ENCODE data around the gene MORN4. TPM values are rescaled to one million over a fixed set of nuclear protein-coding genes. Genes with fewer than 3 reads are reported as not detected.

MORN4 gene
- total and polyA plus RNA-seq, 3 experiments from 2014 or later, result 1.7 to 3.1 (median 2.7) TPM

DNA sequence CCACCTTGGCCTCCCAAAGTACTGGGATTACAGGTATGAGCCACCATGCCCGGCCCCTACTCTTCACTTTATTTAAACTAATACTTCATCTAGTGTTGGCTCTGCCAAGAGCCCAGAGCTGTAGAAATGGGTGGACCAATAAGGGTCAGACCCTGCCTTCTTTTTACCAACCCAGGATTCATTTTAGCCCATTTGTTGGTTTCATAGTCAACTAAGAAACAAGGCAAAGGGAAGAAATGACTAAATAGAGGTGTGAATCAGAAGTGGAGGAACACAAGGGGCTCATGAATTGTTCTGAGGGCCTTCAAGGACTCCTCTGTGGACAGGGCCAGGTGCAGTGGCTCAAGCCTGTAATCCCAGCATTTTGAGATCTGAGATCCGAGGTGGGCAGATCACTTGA is 59.6 kb downstream of the MORN4 start:
- H3K4me1 Mint-ChIP-seq, result no peaks in the 10 kb centered on the region
- peak overlapping the region in 1 of 8 donors; percentile 57 for H3K27ac Mint-ChIP-seq
- Histone ChIP-seq H3K4me1 (ENCODE audit: insufficient read depth, low read length) (no peaks in the 10 kb centered on the region), H3K4me3 (ENCODE audit: low read length) (no peak overlapping the region), H3K27ac (ENCODE audit: low read depth, low read length) (no peak overlapping the region), H3K9me3 (ENCODE audit: low read length) (no peaks in the 10 kb centered on the region), H3K36me3 (ENCODE audit: insufficient read depth, low read length) (no peaks in the 10 kb centered on the region), H3K27me3 (ENCODE audit: insufficient read depth, low read length, poor library complexity, severe bottlenecking) (no peaks in the 10 kb centered on the region)
- CTCF ChIA-PET, result no interaction called here
- no peaks in the 10 kb centered on the region for H3K9me3 Mint-ChIP-seq
- no peak overlapping the region for H3K4me3 Mint-ChIP-seq
- POLR2A ChIA-PET, result no interaction called here
- peaks cover 0 to 2% of the 10 kb centered on the region in 2 donors for H3K27me3 Mint-ChIP-seq
- no peak for DNase-seq
- H3K36me3 Mint-ChIP-seq, result peaks cover 0 to 2% (median 0%) of the 10 kb centered on the region in 3 donors

DNA sequence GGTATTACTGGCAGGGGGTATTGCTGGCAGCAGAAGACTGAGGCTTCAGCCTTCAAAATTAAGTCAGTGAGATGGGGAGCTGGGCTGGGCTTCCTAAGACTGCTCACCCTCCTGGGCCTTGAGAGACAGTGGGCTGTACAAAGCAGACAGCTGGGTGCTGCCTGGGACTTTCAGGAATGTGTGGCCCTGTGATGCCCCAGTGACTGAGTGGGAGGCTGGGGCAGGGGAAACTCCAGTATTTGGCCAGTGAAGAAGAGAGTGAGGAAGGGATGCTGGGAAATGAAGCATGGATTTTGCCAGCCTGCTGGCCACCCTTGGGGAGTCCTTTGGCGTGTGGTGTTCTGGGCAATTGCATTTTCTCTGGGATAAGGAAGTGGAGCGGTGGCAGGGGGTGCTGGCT is 60.3 kb downstream of the MORN4 start:
- Histone ChIP-seq H3K4me1 (ENCODE audit: insufficient read depth, low read length) (no peaks in the 10 kb centered on the region), H3K36me3 (ENCODE audit: insufficient read depth, low read length) (no peaks in the 10 kb centered on the region), H3K9me3 (ENCODE audit: low read length) (no peaks in the 10 kb centered on the region), H3K27me3 (ENCODE audit: insufficient read depth, low read length, poor library complexity, severe bottlenecking) (no peaks in the 10 kb centered on the region), H3K27ac (ENCODE audit: low read depth, low read length) (no peak overlapping the region), H3K4me3 (ENCODE audit: low read length) (no peak overlapping the region)
- DNase-seq, result no peak
- no peaks in the 10 kb centered on the region for H3K27me3 Mint-ChIP-seq
- CTCF ChIA-PET, result interaction anchor here (1.3 to 2.3 kb wide), 5 partner anchors 8 to 159 kb away, joined by 3 to 7 read pairs (median 6); partner anchors contain the start of gene HOGA1
- H3K4me3 Mint-ChIP-seq, result no peak overlapping the region
- H3K9me3 Mint-ChIP-seq, result no peaks in the 10 kb centered on the region
- peaks cover 0 to 2% (median 0%) of the 10 kb centered on the region in 3 donors for H3K36me3 Mint-ChIP-seq
- POLR2A ChIA-PET, result no interaction called here
- no peaks in the 10 kb centered on the region for H3K4me1 Mint-ChIP-seq
- H3K27ac Mint-ChIP-seq, result no peak overlapping the region

DNA sequence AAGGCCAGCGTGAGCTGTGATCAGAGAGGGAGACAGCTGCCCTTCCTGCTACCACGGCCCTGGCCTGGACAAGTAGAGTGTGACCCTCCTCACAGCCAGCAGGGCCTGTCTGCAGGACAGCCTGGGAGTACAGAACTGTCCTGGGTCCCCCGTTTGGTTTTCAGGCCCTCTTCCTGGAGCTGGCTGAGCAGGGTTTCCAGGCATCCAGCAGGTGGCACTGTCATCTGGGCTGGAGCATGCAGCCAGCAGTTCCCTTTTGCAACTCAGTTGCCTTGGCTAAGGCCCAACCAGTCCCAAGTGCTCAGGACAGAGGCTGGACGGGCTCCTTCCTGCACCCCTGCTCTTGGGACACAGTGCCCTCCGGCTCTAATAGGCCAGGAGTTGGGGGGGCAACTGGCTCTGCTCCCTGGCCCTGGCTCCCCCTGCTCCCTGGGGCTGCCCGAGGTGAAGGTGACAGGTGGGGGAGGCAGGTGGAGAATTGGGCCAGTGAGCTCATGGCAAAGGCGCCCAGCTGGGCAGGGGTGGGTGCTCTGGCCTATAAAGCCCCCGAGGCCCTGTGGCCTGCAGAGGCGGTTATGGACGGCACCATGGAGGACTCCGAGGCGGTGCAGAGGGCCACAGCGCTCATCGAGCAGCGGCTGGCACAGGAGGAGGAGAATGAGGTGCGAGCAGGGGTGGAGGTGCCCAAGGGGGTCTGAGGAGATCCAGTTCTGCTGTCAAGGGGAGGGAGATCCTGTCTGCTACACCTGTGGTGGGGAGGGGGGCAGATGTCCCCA is 60.9 kb downstream of the MORN4 start, which contains the start of gene ANKRD2:
ANKRD2 (plus strand) TSS at position 566 of the 776 bp plus-strand sequence; CDS start at position 576, 10 bp downstream.
- peak; percentile 19 to 61 (median 31) for DNase-seq
- Histone ChIP-seq H3K4me1 (ENCODE audit: insufficient read depth, low read length) (no peaks in the 10 kb centered on the region), H3K27me3 (ENCODE audit: insufficient read depth, low read length, poor library complexity, severe bottlenecking) (no peaks in the 10 kb centered on the region), H3K9me3 (ENCODE audit: low read length) (no peaks in the 10 kb centered on the region), H3K4me3 (ENCODE audit: low read length) (no peak within 1 kb of the TSS), H3K27ac (ENCODE audit: low read depth, low read length) (no peak within 1 kb of the TSS), H3K36me3 (ENCODE audit: insufficient read depth, low read length) (no peaks in the 10 kb centered on the region)
- ChIA-PET POLR2A (no interaction called here), CTCF (interaction anchor here (1.0 to 2.3 kb wide), 11 partner anchors 8 to 160 kb away, joined by 3 to 7 read pairs (median 4); partner anchors contain the start of genes AVPI1, C10orf62 and HOGA1)
- Mint-ChIP-seq H3K9me3 (no peaks in the 10 kb centered on the region), H3K27me3 (no peaks in the 10 kb centered on the region), H3K36me3 (peaks cover 0 to 2% (median 0%) of the 10 kb centered on the region in 3 donors), H3K27ac (no peak within 1 kb of the TSS), H3K4me3 (no peak within 1 kb of the TSS), H3K4me1 (no peaks in the 10 kb centered on the region)

DNA sequence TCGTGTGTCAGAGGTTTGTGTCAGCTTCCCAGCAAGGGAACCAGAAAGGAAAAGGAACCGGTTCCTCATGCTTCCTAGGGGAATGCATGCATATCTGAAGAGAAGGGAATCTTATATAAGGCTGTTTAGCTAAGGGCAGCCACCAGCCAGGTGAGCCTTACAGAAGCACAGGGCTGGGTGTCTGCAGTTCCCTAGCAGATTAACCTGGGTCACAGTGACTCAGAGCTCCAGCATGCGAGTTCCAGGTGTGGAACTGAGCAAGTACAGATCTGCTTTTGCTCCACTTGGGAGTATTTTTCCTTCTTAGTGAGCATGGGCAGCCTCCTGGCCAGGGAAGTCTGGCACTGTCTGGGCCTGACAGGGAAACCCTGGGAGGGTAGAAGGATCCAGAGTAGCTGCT is 61.7 kb downstream of the MORN4 start:
- Histone ChIP-seq H3K27me3 (ENCODE audit: insufficient read depth, low read length, poor library complexity, severe bottlenecking) (no peaks in the 10 kb centered on the region), H3K9me3 (ENCODE audit: low read length) (no peaks in the 10 kb centered on the region), H3K36me3 (ENCODE audit: insufficient read depth, low read length) (no peaks in the 10 kb centered on the region), H3K27ac (ENCODE audit: low read depth, low read length) (no peak overlapping the region), H3K4me3 (ENCODE audit: low read length) (no peak overlapping the region), H3K4me1 (ENCODE audit: insufficient read depth, low read length) (no peaks in the 10 kb centered on the region)
- H3K27ac Mint-ChIP-seq, result peak overlapping the region in 1 of 8 donors; percentile 6
- DNase-seq, result no peak
- CTCF ChIA-PET, result interaction anchor here (1.0 to 2.3 kb wide), 11 partner anchors 9 to 160 kb away, joined by 3 to 7 read pairs (median 4); partner anchors contain the start of genes AVPI1, C10orf62 and HOGA1
- no peaks in the 10 kb centered on the region for H3K4me1 Mint-ChIP-seq
- H3K36me3 Mint-ChIP-seq, result peaks cover 0 to 2% (median 0%) of the 10 kb centered on the region in 3 donors
- no peaks in the 10 kb centered on the region for H3K9me3 Mint-ChIP-seq
- no peak overlapping the region for H3K4me3 Mint-ChIP-seq
- POLR2A ChIA-PET, result no interaction called here
- H3K27me3 Mint-ChIP-seq, result no peaks in the 10 kb centered on the region

DNA sequence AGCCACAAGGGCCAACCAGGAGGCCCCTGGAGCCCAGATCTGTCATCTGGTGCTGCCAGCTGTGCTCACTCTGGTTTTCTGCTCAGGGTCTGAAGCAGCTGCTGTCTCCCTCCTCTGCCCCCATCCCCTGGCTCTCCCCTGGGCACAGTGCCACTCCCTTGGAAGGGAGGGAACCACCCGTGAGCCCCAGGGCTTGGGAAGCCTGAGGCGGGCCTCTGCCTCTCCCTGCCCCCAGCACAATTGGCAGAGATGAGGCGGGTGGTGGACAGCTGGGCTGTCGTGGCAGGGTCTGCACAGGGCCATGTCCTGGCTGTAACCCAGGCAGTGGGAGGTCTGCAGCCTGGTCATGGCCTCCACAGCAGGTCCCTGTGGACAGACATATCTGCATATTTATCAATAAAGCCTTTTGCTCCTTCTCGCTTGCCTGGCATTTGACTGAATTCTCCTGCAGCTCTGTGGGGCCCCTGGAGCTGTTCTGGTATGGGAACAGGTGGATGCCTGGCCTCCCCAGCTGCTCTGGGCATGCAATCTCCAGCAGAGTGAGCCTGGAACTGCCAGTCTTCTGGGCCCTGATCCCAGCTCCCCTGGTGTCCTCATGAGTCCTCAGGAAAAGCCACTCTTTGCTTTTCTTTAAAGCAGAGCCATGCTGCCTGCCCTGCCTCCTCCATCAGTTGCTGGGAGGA is 62.4 kb downstream of the MORN4 start:
- Histone ChIP-seq H3K4me1 (ENCODE audit: insufficient read depth, low read length) (no peaks in the 10 kb centered on the region), H3K36me3 (ENCODE audit: insufficient read depth, low read length) (no peaks in the 10 kb centered on the region), H3K27ac (ENCODE audit: low read depth, low read length) (no peak overlapping the region), H3K4me3 (ENCODE audit: low read length) (no peak overlapping the region), H3K27me3 (ENCODE audit: insufficient read depth, low read length, poor library complexity, severe bottlenecking) (no peaks in the 10 kb centered on the region), H3K9me3 (ENCODE audit: low read length) (no peaks in the 10 kb centered on the region)
- peaks cover 0 to 2% (median 0%) of the 10 kb centered on the region in 3 donors for H3K36me3 Mint-ChIP-seq
- H3K27ac Mint-ChIP-seq, result peak overlapping the region in 1 of 8 donors; percentile 6
- no peaks in the 10 kb centered on the region for H3K4me1 Mint-ChIP-seq
- H3K4me3 Mint-ChIP-seq, result no peak overlapping the region
- POLR2A ChIA-PET, result no interaction called here
- CTCF ChIA-PET, result interaction anchor here (1.2 to 2.3 kb wide), 6 partner anchors 13 to 161 kb away, joined by 3 to 7 read pairs (median 4); partner anchors contain the start of genes C10orf62 and HOGA1
- H3K9me3 Mint-ChIP-seq, result no peaks in the 10 kb centered on the region
- H3K27me3 Mint-ChIP-seq, result no peaks in the 10 kb centered on the region
- no peak for DNase-seq

DNA sequence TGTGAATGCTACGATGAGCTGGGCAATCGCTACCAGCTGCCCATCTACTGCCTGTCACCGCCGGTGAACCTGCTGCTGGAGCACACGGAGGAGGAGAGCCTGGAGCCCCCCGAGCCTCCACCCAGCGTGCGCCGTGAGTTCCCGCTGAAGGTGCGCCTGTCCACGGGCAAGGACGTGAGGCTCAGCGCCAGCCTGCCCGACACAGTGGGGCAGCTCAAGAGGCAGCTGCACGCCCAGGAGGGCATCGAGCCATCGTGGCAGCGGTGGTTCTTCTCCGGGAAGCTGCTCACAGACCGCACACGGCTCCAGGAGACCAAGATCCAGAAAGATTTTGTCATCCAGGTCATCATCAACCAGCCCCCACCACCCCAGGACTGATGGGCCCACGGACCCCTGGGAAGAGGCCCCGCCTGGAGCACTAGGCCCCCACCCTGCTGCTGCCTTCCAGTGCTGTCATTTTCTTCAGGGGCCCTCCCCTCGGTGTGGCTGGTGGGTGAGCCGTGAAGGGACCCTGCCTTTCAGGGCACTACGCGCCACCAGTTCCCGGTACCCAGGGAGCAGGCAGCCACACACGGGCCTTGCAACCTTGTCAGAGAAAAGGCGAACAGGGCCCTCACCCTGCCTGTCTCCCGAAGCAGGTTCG is 63.0 kb downstream of the MORN4 start:
- Histone ChIP-seq H3K27me3 (ENCODE audit: insufficient read depth, low read length, poor library complexity, severe bottlenecking) (no peaks in the 10 kb centered on the region), H3K4me3 (ENCODE audit: low read length) (no peak overlapping the region), H3K27ac (ENCODE audit: low read depth, low read length) (no peak overlapping the region), H3K4me1 (ENCODE audit: insufficient read depth, low read length) (no peaks in the 10 kb centered on the region), H3K9me3 (ENCODE audit: low read length) (no peaks in the 10 kb centered on the region), H3K36me3 (ENCODE audit: insufficient read depth, low read length) (no peaks in the 10 kb centered on the region)
- Mint-ChIP-seq H3K4me1 (no peaks in the 10 kb centered on the region), H3K27me3 (no peaks in the 10 kb centered on the region), H3K4me3 (no peak overlapping the region), H3K27ac (no peak overlapping the region), H3K36me3 (peaks cover 0 to 2% (median 0%) of the 10 kb centered on the region in 3 donors), H3K9me3 (no peaks in the 10 kb centered on the region)
- CTCF ChIA-PET, result no interaction called here
- no peak for DNase-seq
- POLR2A ChIA-PET, result interaction anchor here (0.7 kb wide), 1 partner anchor 8 kb away, joined by 3 read pairs; no protein-coding TSS in a partner anchor

DNA sequence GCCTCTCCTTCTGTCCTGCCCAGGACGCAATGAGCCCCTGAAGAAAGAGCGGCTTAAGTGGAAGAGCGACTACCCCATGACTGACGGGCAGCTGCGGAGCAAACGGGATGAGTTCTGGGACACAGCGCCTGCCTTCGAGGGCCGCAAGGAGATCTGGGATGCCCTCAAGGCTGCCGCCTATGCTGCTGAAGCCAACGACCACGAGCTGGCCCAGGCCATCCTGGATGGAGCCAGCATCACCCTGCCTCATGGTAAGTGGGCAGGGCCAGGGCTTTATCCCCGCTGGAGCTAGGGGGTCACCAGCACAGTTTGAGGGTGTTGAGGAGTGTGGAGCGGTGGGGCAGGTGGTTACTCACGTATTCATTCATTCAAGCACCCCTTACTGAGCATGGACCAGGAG is 65.4 kb downstream of the MORN4 start:
- CTCF ChIA-PET, result no interaction called here
- no peak overlapping the region for H3K4me3 Mint-ChIP-seq

More for the DNA sequence above, 65.4 kb downstream of the MORN4 start:
- no peak overlapping the region for H3K4me3 ChIP-seq (ENCODE audit: low read length)
- H3K27ac ChIP-seq (ENCODE audit: low read depth, low read length), result no peak overlapping the region
- H3K27me3 ChIP-seq (ENCODE audit: insufficient read depth, low read length, poor library complexity, severe bottlenecking), result no peaks in the 10 kb centered on the region
- H3K4me1 ChIP-seq (ENCODE audit: insufficient read depth, low read length), result no peaks in the 10 kb centered on the region
- POLR2A ChIA-PET, result no interaction called here
- no peak overlapping the region for H3K27ac Mint-ChIP-seq
- H3K36me3 Mint-ChIP-seq, result peaks cover 0 to 2% (median 0%) of the 10 kb centered on the region in 3 donors
- DNase-seq, result no peak
- H3K9me3 ChIP-seq (ENCODE audit: low read length), result no peaks in the 10 kb centered on the region
- H3K36me3 ChIP-seq (ENCODE audit: insufficient read depth, low read length), result no peaks in the 10 kb centered on the region
- H3K4me1 Mint-ChIP-seq, result no peaks in the 10 kb centered on the region
- H3K27me3 Mint-ChIP-seq, result no peaks in the 10 kb centered on the region
- no peaks in the 10 kb centered on the region for H3K9me3 Mint-ChIP-seq
